ENCODE data around the gene VIL1. TPM values are rescaled to one million over a fixed set of nuclear protein-coding genes. Genes with fewer than 3 reads are reported as not detected.

The VIL1 gene
- total RNA-seq, result not detected in 2 replicates

DNA sequence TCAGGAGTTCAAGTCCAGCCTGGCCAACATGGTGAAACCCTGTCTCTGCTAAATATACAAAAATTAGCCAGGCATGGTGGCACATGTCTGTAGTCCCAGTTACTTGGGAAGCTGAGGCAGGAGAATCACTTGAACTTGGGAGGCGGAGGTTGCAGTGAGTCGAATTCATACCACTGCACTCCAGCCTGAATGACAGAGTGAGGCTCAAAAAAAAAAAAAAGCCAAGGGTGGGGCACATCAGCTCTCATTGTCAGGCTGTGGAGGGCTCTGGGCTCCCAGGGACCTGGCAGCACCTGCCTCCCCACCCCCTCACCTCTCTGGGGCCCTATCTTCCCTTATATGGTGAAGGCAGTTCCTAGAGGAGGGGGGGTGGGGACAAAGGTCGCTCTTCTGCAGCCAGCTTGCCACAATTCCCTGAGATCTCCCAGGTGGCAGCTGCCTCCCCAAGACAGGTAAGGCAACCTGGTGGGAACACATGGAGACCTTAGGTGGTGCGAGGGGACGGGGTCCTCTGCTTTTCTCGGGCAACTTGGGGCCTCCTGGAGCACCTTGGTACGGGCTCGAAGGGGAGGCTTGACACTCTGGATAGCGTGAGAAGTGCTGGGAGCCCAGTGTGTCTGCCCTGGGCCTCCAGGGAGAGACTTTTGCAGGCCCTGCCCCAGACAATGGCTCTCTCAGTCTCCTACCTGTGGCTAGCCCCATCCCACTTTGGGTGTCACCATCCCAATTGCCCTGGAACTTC, at the start of gene VIL1:
Gene VIL1, plus strand, starts transcription at position 407 of the 742 bp plus-strand sequence. CDS start 4,656 bp downstream, outside the sequence.

DNA sequence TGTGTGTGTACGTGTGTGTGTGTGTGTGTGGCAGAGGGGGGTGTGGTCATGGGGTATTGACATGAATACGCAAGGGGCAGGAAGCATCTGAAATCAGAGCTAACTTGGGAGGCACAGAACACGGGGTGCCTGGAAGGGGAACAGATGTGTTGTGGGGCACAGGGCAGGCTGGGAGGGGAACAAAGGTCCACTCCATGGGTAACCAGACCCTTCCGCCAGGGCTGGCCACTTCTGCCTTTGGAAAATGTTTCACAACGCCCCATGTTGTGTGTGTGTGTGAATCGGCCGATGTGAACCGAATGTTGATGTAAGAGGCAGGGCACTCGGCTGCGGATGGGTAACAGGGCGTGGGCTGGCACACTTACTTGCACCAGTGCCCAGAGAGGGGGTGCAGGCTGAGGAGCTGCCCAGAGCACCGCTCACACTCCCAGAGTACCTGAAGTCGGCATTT, 37.0 kb upstream of the VIL1 start, which contains the start of gene SLC11A1:
Gene SLC11A1, plus strand, starts transcription at position 358 of the 451 bp plus-strand sequence. CDS start 96 bp downstream, outside the sequence.

DNA sequence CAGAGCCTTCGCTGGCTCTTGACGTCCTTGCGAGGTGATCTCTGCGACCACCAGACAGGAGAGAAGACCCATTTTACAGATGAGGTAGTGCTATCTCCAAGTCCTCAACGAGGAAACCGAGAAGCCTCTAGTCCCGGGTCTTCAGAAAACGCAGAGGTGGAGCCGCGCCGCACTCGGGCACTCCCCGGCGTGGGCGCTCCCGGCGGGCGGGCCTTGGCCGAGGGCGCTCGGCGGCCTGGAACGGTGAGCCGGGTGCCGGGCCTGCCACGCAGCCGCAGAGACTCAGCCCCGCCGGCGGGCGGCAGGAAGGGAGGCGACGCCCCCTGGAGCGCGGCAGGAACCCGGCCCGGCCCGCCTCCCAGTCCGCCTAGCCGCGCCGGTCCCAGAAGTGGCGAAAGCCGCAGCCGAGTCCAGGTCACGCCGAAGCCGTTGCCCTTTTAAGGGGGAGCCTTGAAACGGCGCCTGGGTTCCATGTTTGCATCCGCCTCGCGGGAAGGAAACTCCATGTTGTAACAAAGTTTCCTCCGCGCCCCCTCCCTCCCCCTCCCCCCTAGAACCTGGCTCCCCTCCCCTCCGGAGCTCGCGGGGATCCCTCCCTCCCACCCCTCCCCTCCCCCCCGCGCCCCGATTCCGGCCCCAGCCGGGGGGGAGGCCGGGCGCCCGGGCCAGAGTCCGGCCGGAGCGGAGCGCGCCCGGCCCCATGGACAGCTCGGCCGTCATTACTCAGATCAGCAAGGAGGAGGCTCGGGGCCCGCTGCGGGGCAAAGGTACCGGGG, 19.3 kb upstream of the VIL1 start, which contains the start of gene CTDSP1:
Gene CTDSP1, plus strand, starts transcription at position 478 of the 776 bp plus-strand sequence. Its CDS starts 223 bp downstream, at position 701.

Small RNAs within 50 kb of the gene (small RNA-seq; reads per million reads assigned to genes)
- 951 reads per million, percentile 99 among the genes with 10 or more reads in this experiment for gene MIR26B

Other genes with a start within 250 kb of the VIL1 start
- 268 and 530 TPM in 2 replicates for gene ARPC2, start 201.9 kb upstream of the VIL1 start, total RNA-seq
- 0.39 and 1.2 TPM in 2 replicates for gene GPBAR1, start 158.1 kb upstream of the VIL1 start, total RNA-seq
- 113 and 117 TPM in 2 replicates for gene AAMP, start 149.0 kb upstream of the VIL1 start, total RNA-seq
- 27.9 and 37.8 TPM in 2 replicates for gene PNKD, start 148.6 kb upstream of the VIL1 start, total RNA-seq
- gene TMBIM1, start 126.6 kb upstream of the VIL1 start, total RNA-seq, result 143 and 283 TPM in 2 replicates
- gene CATIP, start 62.3 kb upstream of the VIL1 start, total RNA-seq, result not detected in 2 replicates
- gene SLC11A1, start 36.9 kb upstream of the VIL1 start, total RNA-seq, result 0.22 and 0.39 TPM in 2 replicates
- gene CTDSP1, start 19.3 kb upstream of the VIL1 start, total RNA-seq, result 77.3 and 130 TPM in 2 replicates
- gene USP37, start 149.2 kb downstream of the VIL1 start, total RNA-seq, result 11.7 and 27.9 TPM in 2 replicates
- 34.5 and 52.8 TPM in 2 replicates for gene CNOT9, start 149.7 kb downstream of the VIL1 start, total RNA-seq
- gene PLCD4, start 188.8 kb downstream of the VIL1 start, total RNA-seq, result not detected in 2 replicates
- 12.2 and 15.5 TPM in 2 replicates for gene ZNF142, start 240.5 kb downstream of the VIL1 start, total RNA-seq
- gene BCS1L, start 240.6 kb downstream of the VIL1 start, total RNA-seq, result 13.0 and 26.8 TPM in 2 replicates